ENCODE data around the gene KIF16B. TPM values are rescaled to one million over a fixed set of nuclear protein-coding genes. Genes with fewer than 3 reads are reported as not detected.

KIF16B gene
- total and polyA plus RNA-seq, 10 of the 15 experiments (the other 5 are each of a cell fraction or from before 2014, with no cell fraction given): 0.21 to 5.2 (median 3.0) TPM

DNA sequence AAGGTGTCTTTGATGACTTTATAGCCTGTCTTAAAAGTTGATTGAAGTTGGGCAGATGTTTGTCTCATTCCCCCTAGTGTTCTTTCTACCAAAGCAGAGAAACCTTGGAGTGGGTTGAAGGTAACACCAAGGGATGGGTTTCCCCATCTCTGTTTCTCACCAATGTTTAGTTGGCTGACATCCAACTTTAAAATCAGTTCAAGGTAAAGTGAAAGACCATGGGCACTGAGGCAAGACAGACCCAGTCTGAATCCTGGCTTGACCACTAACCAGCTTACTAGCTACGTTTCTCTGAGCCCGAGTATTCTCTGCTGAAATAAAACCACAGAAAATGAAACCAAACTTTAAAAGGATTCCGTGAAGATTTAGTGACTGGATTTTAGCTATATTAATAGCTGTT lies 258.9 kb downstream of the KIF16B start:
- peaks cover 21% of the 10 kb centered on the region for H3K4me1 ChIP-seq (ENCODE audit: control insufficient read depth, insufficient read depth, low read length)
- FAIRE-seq (peak; percentile 27), DNase-seq (ENCODE audit: low read depth, low spot score) (peak; percentile 69), ATAC-seq (peak; percentile 78)
- no peak overlapping the region; the same call in 1 of the 2 replicates for H3K27ac ChIP-seq (ENCODE audit: control insufficient read depth, insufficient read depth)
- no peaks in the 10 kb centered on the region for H3K36me3 ChIP-seq (ENCODE audit: control insufficient read depth in 2 of 2, insufficient read depth in 2 of 2, low read length in 1 of 2)
- peak overlapping the region; percentile 25; the same call in 1 of the 2 replicates for H3K4me3 ChIP-seq
- RAD21 ChIA-PET (ENCODE audit: unreplicated experiment): interaction anchor here (1.0 kb wide), 2 partner anchors 27 to 34 kb away, joined by 3 to 6 read pairs; no protein-coding TSS in a partner anchor
- H3K27me3 ChIP-seq (replicated peaks in 1 of 2; ENCODE audit: control insufficient read depth in 2 of 2, insufficient read depth in 2 of 2, low read length in 1 of 2): no peaks in the 10 kb centered on the region
- peak overlapping the region; percentile 52 for H3K4me2 ChIP-seq (ENCODE audit: control insufficient read depth, insufficient read depth)
- no TSS peak for BruUV-seq (replicated peaks)
- no peak overlapping the region for H3K9ac ChIP-seq (ENCODE audit: control insufficient read depth, insufficient read depth, low read length)
- intact Hi-C loops (cut with micrococcal nuclease; ENCODE audit: unreplicated experiment): loop anchor here (10.0 kb wide), 2 partner anchors 120 to 260 kb away; partner anchors contain the start of gene KIF16B
- H3K9me3 ChIP-seq (replicated peaks; ENCODE audit: control insufficient read depth, insufficient read depth, low read length): no peaks in the 10 kb centered on the region; the same call in 2 of the 3 replicates
- H3K79me2 ChIP-seq (ENCODE audit: control insufficient read depth, insufficient read depth, low read length): no peaks in the 10 kb centered on the region
- in situ Hi-C loops (cut with MboI): no loop called here
- no peaks in the 10 kb centered on the region for H4K20me1 ChIP-seq (ENCODE audit: control insufficient read depth, insufficient read depth)
- POLR2A ChIA-PET: no interaction called here
- H2AFZ ChIP-seq (ENCODE audit: control insufficient read depth, low read depth, low read length): no peak overlapping the region
- WGBS (ENCODE audit: insufficient coverage, insufficient replicate concordance, low lambda C conversion rate, missing lambda C conversion rate): 0% methylated on average over 3 of the region's 3 CpGs
- SMC1A ChIA-PET (ENCODE audit: uncharacterized antibody, unreplicated experiment): interaction anchor here (0.9 to 1.2 kb wide), 4 partner anchors 20 to 161 kb away, joined by 3 read pairs; no protein-coding TSS in a partner anchor
- CTCF ChIA-PET: interaction anchor here (0.9 to 2.3 kb wide), 3 partner anchors 17 to 161 kb away, joined by 3 to 5 read pairs (median 4); no protein-coding TSS in a partner anchor
- TF ChIP-seq ETV6 (conservative IDR thresholded peaks at IDR 0.05 in 1 of 2, IDR thresholded peaks at IDR 0.05 in 1 of 2; ENCODE audit: borderline replicate concordance in 1 of 2, low read depth in 1 of 2) (no peak), BHLHE40 (IDR thresholded peaks at IDR 0.05; ENCODE audit: borderline replicate concordance in 1 of 2, low read depth in 2 of 2, low read length in 1 of 2) (no peak), MXI1 (IDR thresholded peaks at IDR 0.05; ENCODE audit: low read depth, low read length) (peak; percentile 30; the same call in 1 of the 2 replicates), MYC (IDR thresholded peaks at IDR 0.05; ENCODE audit: insufficient read depth, insufficient read length, insufficient replicate concordance, low read length, severe bottlenecking) (no peak), RUNX3 (IDR thresholded peaks at IDR 0.05; ENCODE audit: low read length) (peak; percentile 64), PAX5 (IDR thresholded peaks at IDR 0.05; ENCODE audit: borderline replicate concordance, low read depth, low read length) (peak; percentile 62; the same call in 1 of the 2 replicates), BCL11A (IDR thresholded peaks at IDR 0.05; ENCODE audit: low read depth, low read length) (no peak), POLR2A (IDR thresholded peaks at IDR 0.05; ENCODE audit: low read depth, low read length) (no peak), MTA3 (IDR thresholded peaks at IDR 0.05; ENCODE audit: borderline replicate concordance, low read length) (no peak), FOXK2 (IDR thresholded peaks at IDR 0.05) (no peak), BMI1 (IDR thresholded peaks at IDR 0.05; ENCODE audit: borderline replicate concordance) (no peak), STAT3 (IDR thresholded peaks at IDR 0.05; ENCODE audit: low read depth, low read length) (no peak), TCF3 (IDR thresholded peaks at IDR 0.05; ENCODE audit: borderline replicate concordance, insufficient read depth, low read depth, low read length) (no peak), ZNF207 (IDR thresholded peaks at IDR 0.05; ENCODE audit: borderline replicate concordance) (0 out of 2 replicates have a peak, but pooled peaks have one; percentile 29), MTA2 (IDR thresholded peaks at IDR 0.05; ENCODE audit: low read depth) (no peak)
- TF ChIP-seq, protein P1, sequence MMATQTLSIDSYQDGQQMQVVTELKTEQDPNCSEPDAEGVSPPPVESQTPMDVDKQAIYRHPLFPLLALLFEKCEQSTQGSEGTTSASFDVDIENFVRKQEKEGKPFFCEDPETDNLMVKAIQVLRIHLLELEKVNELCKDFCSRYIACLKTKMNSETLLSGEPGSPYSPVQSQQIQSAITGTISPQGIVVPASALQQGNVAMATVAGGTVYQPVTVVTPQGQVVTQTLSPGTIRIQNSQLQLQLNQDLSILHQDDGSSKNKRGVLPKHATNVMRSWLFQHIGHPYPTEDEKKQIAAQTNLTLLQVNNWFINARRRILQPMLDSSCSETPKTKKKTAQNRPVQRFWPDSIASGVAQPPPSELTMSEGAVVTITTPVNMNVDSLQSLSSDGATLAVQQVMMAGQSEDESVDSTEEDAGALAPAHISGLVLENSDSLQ (IDR thresholded peaks at IDR 0.05): no peak
- TF ChIP-seq, protein P2, sequence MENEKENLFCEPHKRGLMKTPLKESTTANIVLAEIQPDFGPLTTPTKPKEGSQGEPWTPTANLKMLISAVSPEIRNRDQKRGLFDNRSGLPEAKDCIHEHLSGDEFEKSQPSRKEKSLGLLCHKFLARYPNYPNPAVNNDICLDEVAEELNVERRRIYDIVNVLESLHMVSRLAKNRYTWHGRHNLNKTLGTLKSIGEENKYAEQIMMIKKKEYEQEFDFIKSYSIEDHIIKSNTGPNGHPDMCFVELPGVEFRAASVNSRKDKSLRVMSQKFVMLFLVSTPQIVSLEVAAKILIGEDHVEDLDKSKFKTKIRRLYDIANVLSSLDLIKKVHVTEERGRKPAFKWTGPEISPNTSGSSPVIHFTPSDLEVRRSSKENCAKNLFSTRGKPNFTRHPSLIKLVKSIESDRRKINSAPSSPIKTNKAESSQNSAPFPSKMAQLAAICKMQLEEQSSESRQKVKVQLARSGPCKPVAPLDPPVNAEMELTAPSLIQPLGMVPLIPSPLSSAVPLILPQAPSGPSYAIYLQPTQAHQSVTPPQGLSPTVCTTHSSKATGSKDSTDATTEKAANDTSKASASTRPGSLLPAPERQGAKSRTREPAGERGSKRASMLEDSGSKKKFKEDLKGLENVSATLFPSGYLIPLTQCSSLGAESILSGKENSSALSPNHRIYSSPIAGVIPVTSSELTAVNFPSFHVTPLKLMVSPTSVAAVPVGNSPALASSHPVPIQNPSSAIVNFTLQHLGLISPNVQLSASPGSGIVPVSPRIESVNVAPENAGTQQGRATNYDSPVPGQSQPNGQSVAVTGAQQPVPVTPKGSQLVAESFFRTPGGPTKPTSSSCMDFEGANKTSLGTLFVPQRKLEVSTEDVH (IDR thresholded peaks at IDR 0.05; ENCODE audit: low read depth, partially characterized antibody): no peak
- TF ChIP-seq, protein P3, sequence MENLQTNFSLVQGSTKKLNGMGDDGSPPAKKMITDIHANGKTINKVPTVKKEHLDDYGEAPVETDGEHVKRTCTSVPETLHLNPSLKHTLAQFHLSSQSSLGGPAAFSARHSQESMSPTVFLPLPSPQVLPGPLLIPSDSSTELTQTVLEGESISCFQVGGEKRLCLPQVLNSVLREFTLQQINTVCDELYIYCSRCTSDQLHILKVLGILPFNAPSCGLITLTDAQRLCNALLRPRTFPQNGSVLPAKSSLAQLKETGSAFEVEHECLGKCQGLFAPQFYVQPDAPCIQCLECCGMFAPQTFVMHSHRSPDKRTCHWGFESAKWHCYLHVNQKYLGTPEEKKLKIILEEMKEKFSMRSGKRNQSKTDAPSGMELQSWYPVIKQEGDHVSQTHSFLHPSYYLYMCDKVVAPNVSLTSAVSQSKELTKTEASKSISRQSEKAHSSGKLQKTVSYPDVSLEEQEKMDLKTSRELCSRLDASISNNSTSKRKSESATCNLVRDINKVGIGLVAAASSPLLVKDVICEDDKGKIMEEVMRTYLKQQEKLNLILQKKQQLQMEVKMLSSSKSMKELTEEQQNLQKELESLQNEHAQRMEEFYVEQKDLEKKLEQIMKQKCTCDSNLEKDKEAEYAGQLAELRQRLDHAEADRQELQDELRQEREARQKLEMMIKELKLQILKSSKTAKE (IDR thresholded peaks at IDR 0.05; ENCODE audit: low read depth, poor library complexity, severe bottlenecking): peak; percentile 56

Measured in GM12878 (cell line).